H9 (cell line): Measurements from ENCODE around the gene LSP1. TPM values are rescaled to one million over a fixed set of nuclear protein-coding genes. Genes with fewer than 3 reads are reported as not detected.

ENCODE experiments used
- DNase-seq: peaks from one replicate; pipeline ENCODE4 v3.0.0-alpha.2; 2017
- H2AFZ ChIP-seq: one replicate; pipeline ENCODE4 v1.6.1; 2013; ENCODE audit warnings: mild to moderate bottlenecking, low read length, control low read depth, moderate library complexity
- H2AK5ac ChIP-seq: 2 replicates; pipeline ENCODE4 v1.6.1; 2013; ENCODE audit warnings: low read length, control low read depth, mixed read lengths; ENCODE audit not compliant: insufficient read length
- H2BK120ac ChIP-seq: one replicate; pipeline ENCODE4 v1.6.1; 2013; ENCODE audit warnings: low read depth, mild to moderate bottlenecking, low read length, control low read depth, inconsistent platforms; ENCODE audit not compliant: poor library complexity, severe bottlenecking
- H2BK12ac ChIP-seq: 2 replicates; pipeline ENCODE4 v1.6.1; 2013; ENCODE audit warnings: low read length, control low read depth, mixed read lengths, low read depth; ENCODE audit not compliant: insufficient read length
- H2BK15ac ChIP-seq: 2 replicates; pipeline ENCODE4 v1.6.1; 2013; ENCODE audit warnings: low read depth, low read length, control low read depth
- H2BK20ac ChIP-seq: one replicate; pipeline ENCODE4 v1.6.1; 2013; ENCODE audit warnings: low read depth, mild to moderate bottlenecking, low read length, control low read depth, inconsistent platforms; ENCODE audit not compliant: poor library complexity, severe bottlenecking
- H2BK5ac ChIP-seq: 2 replicates; pipeline ENCODE4 v1.6.1; 2013; ENCODE audit warnings: low read length, control low read depth, mixed read lengths; ENCODE audit not compliant: insufficient read length
- H3K14ac ChIP-seq: 2 replicates; pipeline ENCODE4 v1.6.1; 2013; ENCODE audit warnings: low read length, control low read depth; ENCODE audit not compliant: insufficient read depth
- H3K18ac ChIP-seq: 2 replicates; pipeline ENCODE4 v1.6.1; 2013; ENCODE audit warnings: low read depth, mild to moderate bottlenecking, mixed read lengths, low read length, control low read depth; ENCODE audit not compliant: insufficient read length
- H3K23ac ChIP-seq: 2 replicates; pipeline ENCODE4 v1.6.1; 2013; ENCODE audit warnings: low read length, control low read depth, mixed read lengths, low read depth; ENCODE audit not compliant: insufficient read length
- H3K23me2 ChIP-seq: 2 replicates; pipeline ENCODE4 v1.6.1; 2013; ENCODE audit warnings: low read depth, mild to moderate bottlenecking, mixed read lengths, low read length, control low read depth; ENCODE audit not compliant: insufficient read length, poor library complexity, severe bottlenecking
- H3K27ac ChIP-seq: 2 replicates; pipeline ENCODE4 v1.5.1; 2013; ENCODE audit warnings: low read length, control low read depth, mixed read lengths, low read depth; ENCODE audit not compliant: insufficient read length
- H3K27me3 ChIP-seq: 2 replicates; pipeline ENCODE4 v1.6.1; 2013; ENCODE audit warnings: low read length, control low read depth, inconsistent platforms; ENCODE audit not compliant: insufficient read depth
- H3K4ac ChIP-seq: 2 replicates; pipeline ENCODE4 v1.6.1; 2013; ENCODE audit warnings: low read depth, mild to moderate bottlenecking, control low read depth, inconsistent platforms, low read length, moderate library complexity
- H3K4me1 ChIP-seq: 2 replicates; pipeline ENCODE4 v1.6.1; 2013; ENCODE audit warnings: low read length, control low read depth, inconsistent platforms; ENCODE audit not compliant: insufficient read depth
- H3K4me2 ChIP-seq: 2 replicates; pipeline ENCODE4 v1.6.1; 2013; ENCODE audit warnings: low read length, control low read depth, mixed read lengths; ENCODE audit not compliant: insufficient read length, insufficient read depth
- H3K56ac ChIP-seq: 2 replicates; pipeline ENCODE4 v1.6.1; 2013; ENCODE audit warnings: low read depth, mild to moderate bottlenecking, mixed read lengths, low read length, control low read depth; ENCODE audit not compliant: insufficient read length
- H3K79me1 ChIP-seq: 2 replicates; pipeline ENCODE4 v1.6.1; 2013; ENCODE audit warnings: low read depth, mild to moderate bottlenecking, moderate library complexity, low read length, control low read depth, inconsistent platforms; ENCODE audit not compliant: insufficient read depth, poor library complexity, severe bottlenecking
- H3K79me2 ChIP-seq: 2 replicates; pipeline ENCODE4 v1.6.1; 2013; ENCODE audit warnings: low read length, control low read depth, inconsistent platforms; ENCODE audit not compliant: insufficient read depth
- H3K9ac ChIP-seq: 2 replicates; pipeline ENCODE4 v1.6.1; 2013; ENCODE audit warnings: low read length, control low read depth, mixed read lengths; ENCODE audit not compliant: insufficient read length; ENCODE audit errors: extremely low read depth
- H3K9me3 ChIP-seq: one replicate; pipeline ENCODE4 v1.6.1; 2013; ENCODE audit warnings: low read depth, low read length, inconsistent platforms; ENCODE audit not compliant: control insufficient read depth
- H3T11ph ChIP-seq: one replicate; pipeline ENCODE4 v1.6.1; 2013; ENCODE audit warnings: mild to moderate bottlenecking, low read length, control low read depth, inconsistent platforms
- H4K20me1 ChIP-seq: one replicate; pipeline ENCODE4 v1.6.1; 2013; ENCODE audit not compliant: control insufficient read depth, insufficient read length, insufficient read depth
- H4K5ac ChIP-seq: 2 replicates; pipeline ENCODE4 v1.6.1; 2013; ENCODE audit warnings: low read depth, mild to moderate bottlenecking, mixed read lengths, low read length, control low read depth; ENCODE audit not compliant: insufficient read length
- H4K8ac ChIP-seq: replicated peaks from 2 replicates; pipeline ENCODE4 v1.6.1; 2013; ENCODE audit warnings: low read length, control low read depth, mixed read lengths, low read depth; ENCODE audit not compliant: insufficient read length
- H4K91ac ChIP-seq: 2 replicates; pipeline ENCODE4 v1.6.1; 2013; ENCODE audit warnings: low read depth, mild to moderate bottlenecking, moderate library complexity, mixed read lengths, low read length, control low read depth; ENCODE audit not compliant: insufficient read length
- H3K27ac Mint-ChIP-seq, 3 experiments: 2 replicates in 2 of 3; 3 replicates in 1 of 3; pipeline ENCODE4 v1.8.0; 2020 to 2021; ENCODE audit warnings: mixed read lengths in 3 of 3, mild to moderate bottlenecking in 1 of 3, moderate library complexity in 1 of 3
- H3K27me3 Mint-ChIP-seq: 2 replicates; pipeline ENCODE4 v1.8.0; 2021; ENCODE audit warnings: low read depth, mild to moderate bottlenecking, moderate library complexity, mixed read lengths
- H3K36me3 Mint-ChIP-seq, 3 experiments: 2 replicates in 2 of 3; 3 replicates in 1 of 3; pipeline ENCODE4 v1.8.0; 2020 to 2021; ENCODE audit warnings: low read depth in 3 of 3, mixed read lengths in 3 of 3; ENCODE audit not compliant: insufficient read depth in 1 of 3
- H3K4me1 Mint-ChIP-seq, 2 experiments: 2 replicates each; pipeline ENCODE4 v1.8.0; 2020; ENCODE audit warnings: mixed read lengths in 2 of 2
- H3K4me3 Mint-ChIP-seq, 2 experiments: 2 replicates in 1 of 2; 3 replicates in 1 of 2; pipeline ENCODE4 v1.8.0; 2020 to 2021; ENCODE audit warnings: mild to moderate bottlenecking in 2 of 2, mixed read lengths in 2 of 2, moderate library complexity in 1 of 2
- H3K9me3 Mint-ChIP-seq, 2 experiments: 2 replicates in 1 of 2; 3 replicates in 1 of 2; pipeline ENCODE4 v1.8.0; 2020; ENCODE audit warnings: mild to moderate bottlenecking in 2 of 2, mixed read lengths in 2 of 2, moderate library complexity in 1 of 2
- WGBS: extraction: QIAGEN DNeasy Blood & Tissue Kit; methylation state at CpG from one replicate; pipeline ENCODE4 v1.1.7; 2013; ENCODE audit warnings: missing lambda C conversion rate, low lambda C conversion rate, mixed read lengths; ENCODE audit not compliant: insufficient read length; ENCODE audit errors: extremely low coverage; 5-methylcytosine and 5-hydroxymethylcytosine counted together
- total RNA-seq: library from RNA; stranded (reverse); gene quantifications from 2 replicates; pipeline ENCODE4 v1.2.1, GENCODE V29; 2021
- TF ChIP-seq, protein P1 (sequence below): fragments of 200-600 bp; sonication (generic); conservative IDR thresholded peaks from 3 replicates; pipeline ENCODE4 v1.8.0; 2021; ENCODE audit warnings: antibody characterized with exemption, mild to moderate bottlenecking

LSP1 gene
- total RNA-seq, 1 experiment from 2014 or later = not detected

DNA sequence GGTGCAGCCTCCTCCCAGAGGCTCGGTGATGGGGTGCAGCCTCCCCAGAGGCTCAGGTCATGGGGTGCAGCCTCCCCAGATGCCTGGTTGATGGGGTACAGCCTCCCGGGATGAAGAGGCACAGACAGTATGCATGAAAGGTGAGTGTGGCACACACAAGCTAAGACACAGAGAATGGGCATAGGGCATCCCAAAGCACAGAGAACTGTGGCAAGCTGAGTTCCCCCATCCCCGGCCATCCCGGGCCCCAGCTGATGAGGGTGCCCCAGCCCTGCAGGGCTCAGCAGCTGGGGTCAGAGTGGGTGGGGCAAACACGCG is 22.9 kb upstream of the LSP1 start:
- peaks cover 3 to 9% of the 10 kb centered on the region in 2 experiments; a peak in 3 of 4 replicates for H3K4me1 Mint-ChIP-seq
- no peak overlapping the region for H3K4ac ChIP-seq
- no peak overlapping the region for H4K5ac ChIP-seq
- DNase-seq = no peak
- H3K27ac ChIP-seq = no peak overlapping the region
- H3K18ac ChIP-seq = no peak overlapping the region
- H2AK5ac ChIP-seq = no peak overlapping the region
- H2BK5ac ChIP-seq = no peak overlapping the region
- H3T11ph ChIP-seq = no peak overlapping the region
- H4K91ac ChIP-seq = no peak overlapping the region
- H4K20me1 ChIP-seq = no peaks in the 10 kb centered on the region
- no peak overlapping the region for H3K14ac ChIP-seq
- peaks cover 26% of the 10 kb centered on the region for H3K27me3 Mint-ChIP-seq
- H3K79me1 ChIP-seq = no peaks in the 10 kb centered on the region
- no peaks in the 10 kb centered on the region for H3K9me3 Mint-ChIP-seq
- no peak overlapping the region for H2BK20ac ChIP-seq
- H3K23me2 ChIP-seq = peaks cover 3% of the 10 kb centered on the region
- H3K27ac Mint-ChIP-seq = no peak overlapping the region
- H3K4me2 ChIP-seq = no peak overlapping the region
- no peak overlapping the region for H2BK12ac ChIP-seq
- no peak overlapping the region for H3K23ac ChIP-seq
- WGBS = no CpG with 5 or more reads among the region's 6 CpGs
- H3K9ac ChIP-seq = no peak overlapping the region
- no peak overlapping the region for H2BK15ac ChIP-seq
- no peaks in the 10 kb centered on the region for H3K27me3 ChIP-seq
- no peak overlapping the region for H2AFZ ChIP-seq
- TF ChIP-seq, protein P1, sequence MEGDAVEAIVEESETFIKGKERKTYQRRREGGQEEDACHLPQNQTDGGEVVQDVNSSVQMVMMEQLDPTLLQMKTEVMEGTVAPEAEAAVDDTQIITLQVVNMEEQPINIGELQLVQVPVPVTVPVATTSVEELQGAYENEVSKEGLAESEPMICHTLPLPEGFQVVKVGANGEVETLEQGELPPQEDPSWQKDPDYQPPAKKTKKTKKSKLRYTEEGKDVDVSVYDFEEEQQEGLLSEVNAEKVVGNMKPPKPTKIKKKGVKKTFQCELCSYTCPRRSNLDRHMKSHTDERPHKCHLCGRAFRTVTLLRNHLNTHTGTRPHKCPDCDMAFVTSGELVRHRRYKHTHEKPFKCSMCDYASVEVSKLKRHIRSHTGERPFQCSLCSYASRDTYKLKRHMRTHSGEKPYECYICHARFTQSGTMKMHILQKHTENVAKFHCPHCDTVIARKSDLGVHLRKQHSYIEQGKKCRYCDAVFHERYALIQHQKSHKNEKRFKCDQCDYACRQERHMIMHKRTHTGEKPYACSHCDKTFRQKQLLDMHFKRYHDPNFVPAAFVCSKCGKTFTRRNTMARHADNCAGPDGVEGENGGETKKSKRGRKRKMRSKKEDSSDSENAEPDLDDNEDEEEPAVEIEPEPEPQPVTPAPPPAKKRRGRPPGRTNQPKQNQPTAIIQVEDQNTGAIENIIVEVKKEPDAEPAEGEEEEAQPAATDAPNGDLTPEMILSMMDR = no peak
- no peak overlapping the region for H4K8ac ChIP-seq
- no peaks in the 10 kb centered on the region for H3K36me3 Mint-ChIP-seq
- no peaks in the 10 kb centered on the region for H3K9me3 ChIP-seq
- H2BK120ac ChIP-seq = no peak overlapping the region
- no peak overlapping the region for H3K4me3 Mint-ChIP-seq
- no peak overlapping the region for H3K56ac ChIP-seq
- no peaks in the 10 kb centered on the region for H3K4me1 ChIP-seq
- H3K79me2 ChIP-seq = no peaks in the 10 kb centered on the region
